Loucy (cell line): Measurements from ENCODE around the gene TP53AIP1.

Source experiments
- EZH2phosphoT487 ChIP-seq: fragments of 200-600 bp; IDR thresholded peaks from 2 replicates; pipeline ENCODE4 v1.6.1; 2018; ENCODE audit warnings: antibody characterized with exemption, mild to moderate bottlenecking, moderate library complexity, borderline replicate concordance
- TF ChIP-seq, protein P1 (sequence below): fragments of 200-600 bp; sonication (generic); conservative IDR thresholded peaks from 2 replicates; pipeline ENCODE4 v1.5.1; 2014; ENCODE audit warnings: mild to moderate bottlenecking, antibody characterized with exemption, low read length

DNA sequence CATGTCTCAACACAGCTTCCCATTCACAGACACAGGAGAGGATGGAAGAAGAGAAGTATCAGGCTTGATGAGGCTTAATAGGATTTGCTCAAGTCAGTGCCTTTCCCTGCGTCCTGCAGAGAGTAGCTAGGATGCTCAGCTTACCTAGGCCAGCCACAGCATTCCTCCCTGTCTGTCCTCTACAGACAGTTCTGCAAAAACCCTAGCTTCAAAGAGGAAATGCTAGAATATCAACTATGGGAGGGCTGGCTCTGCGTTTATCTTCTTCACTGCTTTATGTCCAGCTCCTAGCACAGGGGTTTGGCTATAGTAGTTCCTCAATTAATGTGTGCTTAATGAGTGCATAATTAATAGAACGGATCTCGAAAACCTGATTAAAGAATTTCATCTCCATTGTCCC is 35.1 kb downstream of the TP53AIP1 start:
- TF ChIP-seq, protein P1, sequence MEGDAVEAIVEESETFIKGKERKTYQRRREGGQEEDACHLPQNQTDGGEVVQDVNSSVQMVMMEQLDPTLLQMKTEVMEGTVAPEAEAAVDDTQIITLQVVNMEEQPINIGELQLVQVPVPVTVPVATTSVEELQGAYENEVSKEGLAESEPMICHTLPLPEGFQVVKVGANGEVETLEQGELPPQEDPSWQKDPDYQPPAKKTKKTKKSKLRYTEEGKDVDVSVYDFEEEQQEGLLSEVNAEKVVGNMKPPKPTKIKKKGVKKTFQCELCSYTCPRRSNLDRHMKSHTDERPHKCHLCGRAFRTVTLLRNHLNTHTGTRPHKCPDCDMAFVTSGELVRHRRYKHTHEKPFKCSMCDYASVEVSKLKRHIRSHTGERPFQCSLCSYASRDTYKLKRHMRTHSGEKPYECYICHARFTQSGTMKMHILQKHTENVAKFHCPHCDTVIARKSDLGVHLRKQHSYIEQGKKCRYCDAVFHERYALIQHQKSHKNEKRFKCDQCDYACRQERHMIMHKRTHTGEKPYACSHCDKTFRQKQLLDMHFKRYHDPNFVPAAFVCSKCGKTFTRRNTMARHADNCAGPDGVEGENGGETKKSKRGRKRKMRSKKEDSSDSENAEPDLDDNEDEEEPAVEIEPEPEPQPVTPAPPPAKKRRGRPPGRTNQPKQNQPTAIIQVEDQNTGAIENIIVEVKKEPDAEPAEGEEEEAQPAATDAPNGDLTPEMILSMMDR = no peak
- TF ChIP-seq EZH2phosphoT487 = no peak
